HPDE6-E6E7 (cell line): ENCODE results near the gene TSEN34.

ENCODE experiments used
- DNase-seq: peaks from one replicate; pipeline ENCODE4 v3.0.0; 2011; ENCODE audit warnings: missing footprints; ENCODE audit errors: extremely low spot score

Gene TSEN34

GRCh38 chr19:54191011-54191810, at the start of gene TSEN34:
Gene TSEN34 (plus strand): TSS chr19:54191308. CDS start chr19:54191365, 57 bp downstream.
- DNase-seq = no peak

GRCh38 chr19:54141356-54141755, 49.8 kb upstream of the TSEN34 start:
- DNase-seq = no peak

- no peak for DNase-seq
Observed at GRCh38 chr19:54142166-54142780, 48.8 kb upstream of the TSEN34 start.

- no peak for DNase-seq
Observed at GRCh38 chr19:54145541-54146158, 45.5 kb upstream of the TSEN34 start.

- no peak for DNase-seq
Observed at GRCh38 chr19:54147676-54148075, 43.4 kb upstream of the TSEN34 start.

- DNase-seq = no peak
Observed at GRCh38 chr19:54148158-54148557, 43.0 kb upstream of the TSEN34 start.

GRCh38 chr19:54149021-54149812, 41.9 kb upstream of the TSEN34 start:
- DNase-seq = no peak

- DNase-seq = no peak
Observed at GRCh38 chr19:54151362-54152035, 39.6 kb upstream of the TSEN34 start.

GRCh38 chr19:54152267-54152666, 38.8 kb upstream of the TSEN34 start:
- DNase-seq = no peak

GRCh38 chr19:54152878-54153524, 38.1 kb upstream of the TSEN34 start:
- DNase-seq = no peak

GRCh38 chr19:54153731-54154326, 37.3 kb upstream of the TSEN34 start:
- DNase-seq = no peak

- DNase-seq = no peak
Observed at GRCh38 chr19:54154603-54155345, 36.3 kb upstream of the TSEN34 start.

- no peak for DNase-seq
Observed at GRCh38 chr19:54155694-54156093, 35.4 kb upstream of the TSEN34 start.

GRCh38 chr19:54156490-54156889, 34.6 kb upstream of the TSEN34 start:
- no peak for DNase-seq

GRCh38 chr19:54156953-54157352, 34.2 kb upstream of the TSEN34 start:
- no peak for DNase-seq

- no peak for DNase-seq
Observed at GRCh38 chr19:54158812-54159351, 32.2 kb upstream of the TSEN34 start.

GRCh38 chr19:54159352-54160181, 31.5 kb upstream of the TSEN34 start, which contains the start of gene LENG1:
Gene LENG1 (minus strand): TSS chr19:54159721. CDS start chr19:54159695, 26 bp downstream.
- peak; percentile 99 for DNase-seq

GRCh38 chr19:54160182-54160811, 30.8 kb upstream of the TSEN34 start:
- no peak for DNase-seq
